CD4-positive, alpha-beta T cell treated with Interleukin-15 for 1 hour (primary cell): Measurements from ENCODE around the gene APOC3.
A peak's percentile ranks its signal among the peaks of the same experiment; 100 is the strongest.
"Not testable (repeated sequence)": the region's sequence is repeated elsewhere in the genome, so short reads cannot be mapped to it uniquely, and the experiment has no call there.

Experiments used
- DNase-seq: peaks from one replicate; pipeline ENCODE4 v3.0.0-alpha.2; 2020

The APOC3 gene

DNA sequence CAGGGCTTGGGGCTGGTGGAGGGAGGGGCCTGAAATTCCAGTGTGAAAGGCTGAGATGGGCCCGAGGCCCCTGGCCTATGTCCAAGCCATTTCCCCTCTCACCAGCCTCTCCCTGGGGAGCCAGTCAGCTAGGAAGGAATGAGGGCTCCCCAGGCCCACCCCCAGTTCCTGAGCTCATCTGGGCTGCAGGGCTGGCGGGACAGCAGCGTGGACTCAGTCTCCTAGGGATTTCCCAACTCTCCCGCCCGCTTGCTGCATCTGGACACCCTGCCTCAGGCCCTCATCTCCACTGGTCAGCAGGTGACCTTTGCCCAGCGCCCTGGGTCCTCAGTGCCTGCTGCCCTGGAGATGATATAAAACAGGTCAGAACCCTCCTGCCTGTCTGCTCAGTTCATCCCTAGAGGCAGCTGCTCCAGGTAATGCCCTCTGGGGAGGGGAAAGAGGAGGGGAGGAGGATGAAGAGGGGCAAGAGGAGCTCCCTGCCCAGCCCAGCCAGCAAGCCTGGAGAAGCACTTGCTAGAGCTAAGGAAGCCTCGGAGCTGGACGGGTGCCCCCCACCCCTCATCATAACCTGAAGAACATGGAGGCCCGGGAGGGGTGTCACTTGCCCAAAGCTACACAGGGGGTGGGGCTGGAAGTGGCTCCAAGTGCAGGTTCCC is at the start of gene APOC3:
TSS of gene APOC3 (plus strand) at position 383 of the 659 bp plus-strand sequence. CDS start 676 bp downstream, outside the sequence.
- no peak for DNase-seq

DNA sequence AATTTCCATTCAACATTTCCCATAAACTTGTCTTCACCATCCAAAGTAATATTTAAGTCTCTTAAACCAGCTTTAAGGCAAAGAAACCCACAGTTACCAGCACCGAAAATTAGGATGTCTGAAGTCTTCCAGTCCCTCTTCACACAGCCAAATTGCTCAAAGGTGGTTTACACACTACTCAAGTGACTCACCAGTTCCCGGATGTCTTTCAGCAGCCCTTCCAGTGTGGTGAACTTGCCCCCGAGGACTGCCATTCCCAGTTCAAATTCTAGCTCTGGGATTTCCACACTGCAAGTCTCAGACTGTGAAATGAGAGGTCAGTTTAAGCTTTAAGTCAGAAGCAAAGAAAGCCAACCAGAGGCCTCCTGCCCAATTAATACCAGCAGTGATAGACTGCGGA is 47.0 kb upstream of the APOC3 start:
- no peak for DNase-seq

DNA sequence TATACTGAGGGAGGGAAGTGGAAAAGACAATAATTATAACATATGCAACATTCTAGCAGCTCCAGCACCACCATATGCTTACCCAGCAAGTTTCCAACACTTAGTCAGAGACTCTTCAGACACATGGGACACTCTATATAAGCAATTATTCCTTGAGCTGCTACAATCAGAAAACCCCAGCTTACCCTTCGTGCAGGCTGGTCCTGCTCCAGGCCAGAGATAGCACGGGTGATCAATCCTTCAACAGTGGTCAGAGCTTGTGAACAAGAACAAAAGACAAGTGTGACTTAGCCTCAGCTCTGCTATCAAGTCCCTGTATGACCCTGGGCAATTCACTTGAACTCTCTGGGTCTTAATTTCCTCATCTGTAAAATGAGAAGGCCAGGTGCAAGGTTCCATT is 43.4 kb upstream of the APOC3 start:
- DNase-seq, result no peak

DNA sequence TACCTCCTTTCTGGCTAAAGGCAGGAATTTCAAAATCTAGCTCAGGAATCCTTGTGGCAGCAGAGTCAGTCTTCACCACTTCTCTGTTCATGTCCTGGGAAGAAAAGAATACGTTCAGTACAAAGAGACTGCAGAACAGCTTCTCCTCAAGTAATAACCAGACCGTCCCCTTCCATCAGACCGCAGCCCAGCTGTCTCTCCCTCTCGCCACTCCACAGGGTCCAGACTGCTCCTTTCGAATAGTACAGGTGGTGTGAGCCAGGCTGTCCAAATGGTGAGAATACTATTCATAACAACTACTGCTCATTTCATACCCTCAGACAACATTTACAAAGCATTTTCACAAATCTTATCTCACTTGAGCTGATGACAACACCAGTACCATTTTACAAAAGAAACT is 42.7 kb upstream of the APOC3 start:
- DNase-seq, result no peak

DNA sequence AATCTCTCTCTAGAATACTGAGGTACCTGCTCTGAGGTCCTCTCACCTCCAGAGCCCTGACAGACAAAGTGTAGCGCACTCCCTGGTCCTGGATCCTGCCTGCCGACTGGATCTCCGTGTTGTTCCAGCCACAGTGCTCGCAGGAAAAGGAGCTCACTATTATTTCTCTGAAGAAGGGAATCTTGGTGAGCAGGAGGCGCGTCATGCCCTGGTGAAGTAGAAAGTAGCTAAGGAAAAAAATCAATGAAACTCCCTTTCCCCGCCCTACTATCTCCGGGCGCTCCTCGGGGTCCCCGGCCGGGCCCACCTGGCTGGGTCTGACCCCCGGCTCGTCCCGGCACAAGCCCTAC is 42.3 kb upstream of the APOC3 start:
- DNase-seq, result no peak

DNA sequence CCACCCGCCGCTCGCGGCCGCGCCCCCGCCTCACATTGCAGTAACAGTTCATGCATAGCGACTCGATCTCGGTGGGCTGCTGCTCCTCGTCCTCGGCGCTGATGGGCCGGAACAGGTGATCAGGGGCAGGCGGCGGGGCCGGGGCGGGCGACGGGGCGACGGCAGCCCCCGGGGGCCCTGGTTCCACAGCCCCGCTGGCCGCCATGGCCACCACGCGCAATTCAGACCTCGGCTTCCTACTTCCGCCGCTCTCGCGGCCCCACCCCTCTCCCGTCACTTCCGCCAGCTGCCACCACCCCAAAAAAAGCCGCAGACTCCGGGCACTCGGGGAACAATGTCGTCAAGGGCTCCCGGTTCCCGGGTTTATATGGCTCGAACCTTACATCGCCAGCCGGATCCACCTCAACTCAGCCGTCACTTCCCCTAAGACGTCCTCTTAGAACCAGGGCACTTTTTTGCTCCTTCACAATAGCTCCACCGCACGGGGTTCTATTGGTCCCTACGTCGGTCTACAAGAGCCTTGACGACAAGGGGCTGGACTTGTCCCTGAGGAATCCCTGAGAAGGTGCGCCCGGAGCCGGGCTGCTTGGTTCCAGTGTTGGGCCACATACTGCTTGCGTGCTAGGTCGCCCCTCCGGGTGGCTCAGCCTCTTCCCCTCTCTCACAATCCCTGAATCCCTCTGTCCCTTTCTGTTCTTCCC is 41.8 kb upstream of the APOC3 start, which contains the start of gene ZPR1:
TSS of gene ZPR1 (minus strand) at position 238 of the 701 bp plus-strand sequence. CDS start at position 205, 33 bp downstream.
- peak; percentile 85 for DNase-seq

DNA sequence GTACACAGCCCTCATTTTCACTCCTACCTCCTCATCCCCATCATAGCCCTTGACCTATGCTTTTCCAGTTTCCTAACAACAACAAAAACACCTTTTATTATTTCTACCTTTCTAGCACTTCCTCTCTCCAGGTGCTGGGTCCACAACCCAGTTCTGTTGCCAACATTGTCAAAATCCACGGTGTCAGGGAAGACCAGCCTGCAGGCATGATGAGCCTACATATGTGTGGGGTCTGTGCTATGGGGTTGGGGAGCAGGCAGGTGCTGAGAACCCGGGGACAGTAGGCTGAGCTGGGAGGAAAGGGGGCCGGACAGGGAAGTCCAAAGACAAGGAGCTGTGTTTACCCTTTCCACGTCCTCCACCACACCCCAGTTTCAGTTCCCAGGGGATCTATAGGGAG is 41.2 kb upstream of the APOC3 start:
- DNase-seq, result no peak

DNA sequence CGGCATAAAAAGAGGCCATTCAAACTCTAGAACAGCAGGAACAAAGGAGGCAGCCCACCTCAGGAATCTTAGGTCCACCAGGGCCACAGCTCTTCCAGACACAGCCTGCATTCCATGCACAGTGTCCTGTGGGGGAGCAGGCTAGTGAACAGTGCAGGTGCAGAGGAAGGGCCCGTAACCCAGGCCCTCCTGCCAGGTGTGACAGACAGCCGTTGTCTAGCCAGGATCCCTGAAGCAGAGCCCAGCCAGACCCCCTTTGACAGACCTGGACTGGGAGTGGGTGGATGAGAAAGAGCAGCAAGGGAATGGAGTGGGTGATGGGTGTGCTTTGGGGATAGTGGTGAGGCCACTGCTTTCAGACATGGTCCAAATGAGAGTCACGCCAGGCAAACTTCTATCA is 40.7 kb upstream of the APOC3 start:
- DNase-seq, result no peak

DNA sequence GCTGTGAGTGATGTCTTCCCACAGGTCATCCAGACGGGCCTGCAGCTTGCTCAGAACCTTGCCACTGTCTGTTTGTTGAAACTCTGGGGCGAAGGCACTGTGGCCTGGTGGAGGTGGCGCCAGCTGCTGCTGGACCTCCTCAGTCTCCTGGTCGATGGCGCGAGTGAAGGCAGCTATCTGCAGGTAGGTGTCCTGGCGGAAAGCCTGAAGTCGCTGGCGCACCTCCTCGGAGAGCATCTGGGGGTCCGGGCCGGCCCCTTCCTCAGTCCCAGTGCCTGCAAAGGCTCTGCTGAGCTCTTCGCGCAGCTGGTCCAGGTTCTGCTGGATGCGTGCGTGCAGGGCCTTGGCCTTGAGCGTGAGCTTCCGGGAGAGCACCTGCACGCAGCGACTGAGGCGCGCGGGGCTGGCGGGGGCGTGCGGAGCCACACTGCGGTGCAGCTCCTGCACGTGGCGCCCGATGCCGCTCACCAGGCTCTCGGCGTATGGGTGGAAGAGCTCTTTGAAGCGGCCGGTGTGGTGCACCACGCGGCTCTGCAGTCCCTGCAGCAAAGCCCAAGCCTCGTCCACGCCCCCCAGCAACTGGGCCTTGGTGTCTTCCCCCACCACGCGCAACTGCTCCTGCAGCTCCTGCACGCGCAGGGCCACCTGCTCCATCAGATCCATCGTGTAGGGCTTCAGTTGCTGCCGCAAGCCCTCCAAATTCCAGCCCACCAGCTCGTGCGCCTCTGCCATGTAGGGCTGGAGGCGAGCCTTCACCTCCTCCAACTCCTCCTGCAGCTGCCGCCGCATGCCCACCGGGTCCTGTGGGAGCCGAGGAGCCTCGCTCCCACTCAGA is 39.3 kb upstream of the APOC3 start:
- no peak for DNase-seq

DNA sequence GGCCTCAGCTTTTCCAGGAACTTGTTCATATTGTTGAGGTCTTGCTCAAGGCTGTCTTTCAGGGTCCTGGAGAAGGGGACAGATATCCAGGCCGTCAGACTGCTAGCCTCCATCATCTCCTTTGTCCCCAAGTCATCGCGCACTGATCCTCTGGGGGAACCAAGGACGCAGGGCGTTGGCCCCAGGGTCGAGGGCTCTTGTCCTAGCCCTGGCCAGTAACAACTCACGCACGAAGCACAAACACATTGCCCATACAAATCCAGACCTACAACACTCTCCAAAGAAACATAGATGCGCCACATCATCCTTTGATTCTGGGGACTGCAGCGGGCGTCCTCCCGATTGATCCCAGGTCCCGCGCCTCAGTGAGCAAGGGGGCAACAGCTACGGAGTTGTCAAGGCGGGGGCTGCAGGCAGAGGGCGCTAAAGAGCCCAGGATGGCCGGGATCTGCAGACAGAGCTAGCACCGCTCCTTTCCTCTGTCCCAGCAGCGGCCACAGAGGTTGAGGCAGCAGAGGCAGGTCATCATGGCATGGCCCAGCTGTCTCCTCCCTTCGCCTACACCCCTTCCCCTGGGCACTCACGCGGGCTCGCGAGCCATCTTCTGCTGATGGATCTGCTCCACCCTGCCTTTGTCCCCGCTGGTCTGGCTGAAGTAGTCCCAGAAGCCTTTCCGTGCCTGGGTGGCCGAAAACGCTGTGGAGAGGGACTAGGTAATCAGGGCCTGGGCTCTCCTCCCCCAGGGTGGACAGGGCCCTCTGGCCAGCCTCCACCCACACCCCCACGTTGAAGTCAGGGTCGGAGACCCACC is 38.5 kb upstream of the APOC3 start:
- DNase-seq, result peak; percentile 63

DNA sequence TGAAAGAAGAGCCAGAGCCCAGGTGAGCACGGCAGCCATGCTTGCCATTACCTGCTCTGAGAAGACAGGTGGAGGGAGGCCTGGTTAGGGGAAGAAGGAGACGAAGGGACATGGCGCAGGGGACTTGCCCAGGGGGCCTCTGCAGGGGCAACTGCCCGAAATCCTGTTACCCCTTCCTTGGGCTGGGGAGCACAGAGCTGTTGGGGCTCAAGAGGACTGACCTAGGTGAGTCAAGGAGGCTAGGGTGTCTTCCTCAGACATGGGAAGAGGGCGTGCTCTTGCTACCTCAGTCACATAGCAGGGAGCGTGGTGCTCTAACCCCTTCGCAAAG is 37.9 kb upstream of the APOC3 start, which contains the start of gene APOA5:
TSS of gene APOA5 (minus strand) at position 67 of the 331 bp plus-strand sequence. CDS start at position 48, 19 bp downstream.
- no peak for DNase-seq

DNA sequence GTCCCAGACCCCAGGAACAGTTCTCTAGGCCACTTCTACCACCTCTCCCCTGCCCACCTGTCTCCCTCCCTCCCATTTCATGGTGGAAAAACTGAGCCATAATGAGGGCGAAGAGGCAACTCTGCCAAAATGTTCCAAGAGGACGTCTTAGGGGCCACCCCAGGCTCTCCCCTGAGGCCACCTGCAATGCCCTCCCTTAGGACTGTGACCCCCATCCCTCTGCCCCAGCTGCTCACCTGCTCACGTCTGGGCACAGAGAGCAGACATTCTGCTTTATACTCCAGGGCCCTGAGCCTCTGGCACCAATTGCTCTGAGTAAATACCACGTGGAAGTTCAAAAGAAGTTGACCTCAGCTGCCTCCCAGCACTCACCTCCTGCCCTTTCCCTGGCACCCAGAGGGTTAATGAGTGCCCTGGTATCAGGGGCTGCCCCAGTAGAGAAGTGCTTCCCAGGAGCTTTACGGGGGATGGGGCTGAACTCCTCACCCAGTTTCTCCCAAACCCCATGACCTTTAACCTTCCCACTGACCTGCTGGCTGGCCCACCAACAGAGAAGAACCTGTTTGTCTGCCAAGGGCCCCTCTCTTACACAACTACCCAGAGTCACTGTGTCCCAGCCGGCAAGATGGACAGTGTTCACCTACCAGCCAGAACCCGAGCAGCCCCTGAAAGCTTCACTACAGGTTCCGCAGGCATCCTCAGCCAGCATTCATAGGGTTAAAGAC is 37.4 kb upstream of the APOC3 start:
- no peak for DNase-seq

DNA sequence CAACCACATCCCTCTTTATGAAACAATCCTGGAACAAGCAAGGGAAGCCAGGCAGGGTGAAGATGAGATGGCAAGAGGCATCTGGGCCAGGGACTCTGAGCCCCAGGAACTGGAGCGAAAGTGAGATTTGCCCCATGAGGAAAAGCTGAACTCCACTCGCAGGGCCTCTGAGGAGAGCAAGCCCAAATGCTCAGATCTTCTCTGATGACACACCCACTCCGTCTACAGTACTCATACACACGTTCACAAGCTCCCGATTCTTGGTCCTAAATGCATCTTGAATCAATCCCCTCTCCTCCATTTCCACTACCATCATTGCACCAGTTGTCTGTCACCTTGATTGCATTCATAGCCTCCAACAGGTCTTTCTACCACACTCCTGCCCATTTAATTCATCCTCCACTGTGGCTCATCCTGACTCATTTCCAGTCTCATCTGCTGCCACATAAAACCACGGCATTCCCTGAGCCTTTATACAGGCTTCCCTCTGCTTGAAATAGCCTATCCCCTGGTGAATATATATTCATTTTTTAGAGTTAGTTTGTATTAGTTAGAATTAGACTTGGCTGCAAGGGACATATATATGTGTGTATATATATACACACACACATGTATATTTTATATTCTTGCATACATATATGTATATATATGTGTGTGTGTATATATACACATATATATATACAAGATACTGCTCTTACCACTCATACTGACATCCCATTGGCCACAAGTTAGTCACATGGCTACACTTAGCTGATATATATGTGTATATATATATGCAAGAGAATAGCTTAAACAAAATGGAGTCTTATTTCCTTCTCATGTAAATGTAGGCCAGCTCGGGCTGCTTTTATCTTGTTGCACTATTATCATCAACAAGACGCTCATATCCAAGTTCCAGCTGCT is 36.6 kb upstream of the APOC3 start:
- no peak for DNase-seq

DNA sequence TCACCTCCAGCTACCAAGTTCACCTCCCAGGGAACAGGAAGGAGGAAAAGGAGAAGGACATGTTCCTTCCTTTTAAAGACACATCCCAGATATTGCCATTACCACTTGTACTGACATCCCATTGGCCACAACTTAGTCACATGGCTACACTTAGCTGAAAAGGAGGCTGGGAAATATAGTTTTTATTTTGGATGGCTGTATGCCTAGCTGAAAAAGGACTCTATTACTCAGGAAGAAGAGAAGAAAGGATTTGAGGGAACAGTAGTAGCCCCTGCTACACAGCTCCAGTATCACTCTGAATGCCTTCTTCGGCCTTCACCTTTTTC is 36.0 kb upstream of the APOC3 start:
- DNase-seq, result no peak

DNA sequence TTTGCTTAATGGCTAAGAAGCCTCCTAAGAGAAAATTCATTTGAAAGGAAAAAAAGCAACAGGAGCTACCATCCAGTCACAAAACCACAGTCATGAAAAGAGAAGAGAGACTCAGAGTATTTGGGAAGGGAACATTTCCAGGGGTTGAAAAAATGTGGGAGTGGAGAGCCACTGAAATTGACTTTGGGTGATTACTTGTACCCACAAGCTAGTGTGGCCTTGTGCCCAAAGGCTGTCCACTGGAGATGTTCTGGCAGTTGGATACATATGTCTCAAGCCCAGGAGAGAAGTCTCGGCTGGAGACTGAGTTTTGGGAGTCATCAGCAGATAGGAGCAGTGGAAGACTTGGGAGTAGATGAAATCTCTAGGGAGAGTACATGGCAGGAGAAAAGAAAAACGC is 34.9 kb upstream of the APOC3 start:
- no peak for DNase-seq

DNA sequence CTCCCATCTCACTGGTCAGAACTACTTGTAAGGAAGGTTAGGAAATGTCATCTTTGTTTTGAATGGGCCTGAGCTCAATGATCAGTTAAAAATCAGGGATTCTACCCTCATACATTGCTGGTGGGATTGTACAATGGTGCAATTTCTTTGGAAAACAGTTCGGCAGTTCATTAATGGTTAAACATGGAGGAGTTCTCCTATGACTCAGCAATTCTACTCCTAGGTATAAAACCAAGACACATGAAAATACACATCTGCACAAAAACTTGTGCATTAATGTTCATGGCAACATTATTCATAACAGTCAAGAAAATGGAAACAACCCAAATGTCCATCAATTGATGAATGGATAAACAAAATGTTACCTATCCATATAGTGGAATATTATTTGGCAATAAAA is 33.2 kb upstream of the APOC3 start:
- DNase-seq, result no peak

DNA sequence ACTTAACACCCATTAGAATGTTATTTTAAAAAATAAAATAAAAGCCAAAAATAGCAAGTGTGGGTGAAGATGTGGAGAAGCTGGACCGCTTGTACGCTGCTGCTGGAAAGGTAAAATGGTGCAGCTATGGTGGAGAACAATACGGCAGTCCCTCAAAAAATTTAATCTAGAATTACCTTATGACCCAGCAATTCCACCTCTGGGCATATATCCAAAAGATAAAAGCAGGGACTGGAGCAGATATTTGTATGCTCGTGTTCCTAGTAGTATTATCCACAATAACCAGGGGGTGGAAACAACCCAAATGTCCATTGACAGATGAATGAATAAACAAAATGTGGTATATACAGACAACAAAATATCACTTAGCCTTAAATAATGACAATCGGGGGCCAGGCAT is 31.9 kb upstream of the APOC3 start:
- no peak for DNase-seq

DNA sequence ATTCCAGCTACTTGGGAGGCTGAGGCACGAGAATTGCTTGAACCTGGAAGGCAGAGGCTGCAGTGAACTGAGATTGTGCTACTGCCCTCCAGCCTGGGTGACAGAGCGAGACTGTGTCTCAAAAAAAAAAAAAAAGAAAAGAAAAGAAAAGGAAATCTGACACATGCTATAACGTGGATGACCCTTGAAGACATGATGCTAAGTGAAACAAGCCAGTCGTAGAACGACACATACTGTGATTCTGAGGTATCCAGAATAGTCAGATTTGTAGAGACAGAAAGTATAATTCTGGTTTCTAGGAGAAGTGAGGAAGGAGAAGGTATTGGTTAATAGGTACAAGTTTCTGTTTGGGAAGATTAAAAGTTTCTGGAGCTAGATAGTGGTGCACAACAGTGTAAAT is 31.3 kb upstream of the APOC3 start:
- no peak for DNase-seq

DNA sequence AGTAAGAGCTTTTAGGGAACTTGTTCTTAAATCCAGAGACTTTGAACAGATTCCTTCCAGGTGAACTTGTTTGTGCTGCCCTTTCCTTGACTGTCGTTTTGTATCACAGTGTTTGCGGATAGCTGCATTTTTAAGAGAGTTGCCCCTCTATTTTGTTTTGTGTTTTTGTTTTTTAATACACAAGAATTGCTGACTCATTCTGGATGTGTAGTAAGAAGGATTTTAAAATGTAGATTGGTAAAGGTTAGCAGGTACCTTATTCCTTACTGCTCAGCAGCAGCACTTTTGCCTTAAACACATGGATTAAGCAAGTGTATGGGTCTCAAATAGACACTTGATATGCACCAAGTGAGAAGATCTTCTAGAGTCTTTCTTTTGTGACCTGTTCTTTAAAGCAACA is 29.1 kb upstream of the APOC3 start:
- DNase-seq, result no peak

DNA sequence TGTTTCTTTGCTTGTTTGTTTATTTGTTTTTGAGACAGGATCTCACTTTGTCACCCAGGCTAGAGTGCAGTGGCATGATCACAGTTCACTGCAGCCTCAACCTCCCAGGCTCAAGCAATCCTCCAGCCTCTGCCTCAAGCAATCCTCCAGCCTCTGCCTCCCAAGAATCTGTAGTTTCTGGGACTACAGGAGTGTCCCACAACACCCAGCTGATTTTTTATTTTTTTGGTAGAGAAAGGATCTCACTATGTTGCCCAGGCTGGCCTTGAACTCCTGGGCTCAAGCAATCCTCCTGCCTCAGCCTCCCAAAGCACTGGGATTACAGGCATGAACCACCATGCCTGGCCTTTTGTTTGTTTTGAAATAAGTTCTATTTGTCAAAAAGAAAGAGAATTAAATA is 28.0 kb upstream of the APOC3 start:
- not testable (repeated sequence) for DNase-seq

DNA sequence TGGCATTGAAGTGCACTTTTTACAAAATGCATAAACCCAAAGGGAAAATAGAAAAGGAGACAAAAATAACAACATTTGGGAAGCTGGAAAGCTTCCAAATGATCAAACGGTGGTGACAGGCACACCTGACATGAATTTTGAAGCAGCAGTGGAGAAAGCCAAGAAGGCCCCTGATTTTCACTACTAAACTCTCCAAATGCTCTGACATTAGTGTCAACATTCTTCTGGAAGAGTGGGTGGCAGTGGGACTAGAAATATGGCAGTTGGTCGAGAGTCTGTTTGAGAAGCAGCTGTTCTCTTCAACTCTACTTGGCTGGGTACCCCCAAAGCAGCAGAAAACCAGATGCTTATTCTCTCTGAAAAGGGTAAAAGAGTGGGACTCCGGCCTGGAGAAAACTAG is 25.7 kb upstream of the APOC3 start:
- no peak for DNase-seq
